Epithelial cell of proximal tubule (primary cell): ENCODE data around the gene LMOD3. TPM values are rescaled to one million over a fixed set of nuclear protein-coding genes. Genes with fewer than 3 reads are reported as not detected.

Experiments used
- DNase-seq: peaks from one replicate; pipeline ENCODE4 v3.0.0-alpha.2; 2011; ENCODE audit warnings: low read depth
- H3K4me3 ChIP-seq: 2 replicates; pipeline ENCODE4 v1.5.1; 2011; ENCODE audit warnings: low read depth, mild to moderate bottlenecking, low read length
- CTCF ChIP-seq: conservative IDR thresholded peaks from 2 replicates; pipeline ENCODE4 v1.5.1; 2012; ENCODE audit warnings: low read depth, mild to moderate bottlenecking, low read length
- total RNA-seq: library from RNA; depleted of rRNA; stranded (reverse); fragments of >200 nt; gene quantifications from 2 replicates; pipeline ENCODE4 v1.2.3, GENCODE V29; 2015

Gene LMOD3
- total RNA-seq, 1 donor from 2014 or later: not detected

- no peak for TF ChIP-seq CTCF
- H3K4me3 ChIP-seq: no peak overlapping the region
- no peak for DNase-seq
These were observed 56.3 kb downstream of the LMOD3 start for GRCh38 chr3:69066121-69066520.

GRCh38 chr3:69065318-69065964 is 57.0 kb downstream of the LMOD3 start:
- H3K4me3 ChIP-seq: no peak overlapping the region
- TF ChIP-seq CTCF: no peak
- no peak for DNase-seq

GRCh38 chr3:69063636-69064035 is 58.8 kb downstream of the LMOD3 start:
- DNase-seq: no peak
- TF ChIP-seq CTCF: no peak
- no peak overlapping the region for H3K4me3 ChIP-seq

- no peak overlapping the region for H3K4me3 ChIP-seq
- no peak for DNase-seq
- no peak for TF ChIP-seq CTCF
These were observed 62.7 kb downstream of the LMOD3 start for GRCh38 chr3:69059688-69060087.

- no peak for TF ChIP-seq CTCF
- no peak overlapping the region for H3K4me3 ChIP-seq
- no peak for DNase-seq
These were observed 63.5 kb downstream of the LMOD3 start for GRCh38 chr3:69058947-69059224.

- DNase-seq: no peak
- no peak overlapping the region for H3K4me3 ChIP-seq
- TF ChIP-seq CTCF: no peak
These were observed 64.0 kb downstream of the LMOD3 start for GRCh38 chr3:69058180-69058946.

Other genes starting within 250 kb of the LMOD3 start
- not detected in 2 replicates for gene TAFA4, start 190.0 kb downstream of the LMOD3 start, total RNA-seq
- 22.5 and 25.7 TPM in 2 replicates for gene EOGT, start 108.9 kb downstream of the LMOD3 start, total RNA-seq
- 13.2 and 15.6 TPM in 2 replicates for gene TMF1, start 70.3 kb downstream of the LMOD3 start, total RNA-seq
- gene UBA3, start 42.2 kb downstream of the LMOD3 start, total RNA-seq: 65.1 and 69.1 TPM in 2 replicates
- gene ARL6IP5, start 37.7 kb downstream of the LMOD3 start, total RNA-seq: 80.7 and 114 TPM in 2 replicates